CD4-positive, alpha-beta T cell treated with Interleukin-2 at 100 ng/mL for 4 hours (primary cell): Measurements from ENCODE around the gene MCAT.

ENCODE experiments used
- DNase-seq: peaks from one replicate; pipeline ENCODE4 v3.0.0-alpha.2; 2020; ENCODE audit warnings: low spot score

MCAT gene

GRCh38 chr22:43142880-43143562 lies at the start of gene MCAT:
MCAT (minus strand) TSS chr22:43143398; CDS start chr22:43143348, 50 bp downstream.
- DNase-seq = peak; percentile 79

GRCh38 chr22:43191831-43192230 lies 48.6 kb upstream of the MCAT start:
- DNase-seq = no peak

- no peak for DNase-seq
Measured at GRCh38 chr22:43188829-43189545, 45.8 kb upstream of the MCAT start.

GRCh38 chr22:43187171-43188099 lies 44.2 kb upstream of the MCAT start:
- peak; percentile 97 for DNase-seq

- DNase-seq = peak; percentile 50
Measured at GRCh38 chr22:43186272-43187170, 43.3 kb upstream of the MCAT start, which contains the start of gene TTLL12. TTLL12 (minus strand) TSS chr22:43187134; CDS start chr22:43187069, 65 bp downstream.

- DNase-seq = no peak
Measured at GRCh38 chr22:43185860-43186261, 42.7 kb upstream of the MCAT start.

GRCh38 chr22:43183496-43184277 lies 40.5 kb upstream of the MCAT start:
- DNase-seq = no peak

- DNase-seq = no peak
Measured at GRCh38 chr22:43182726-43183125, 39.5 kb upstream of the MCAT start.

GRCh38 chr22:43182118-43182517 lies 38.9 kb upstream of the MCAT start:
- no peak for DNase-seq

- no peak for DNase-seq
Measured at GRCh38 chr22:43181321-43182076, 38.3 kb upstream of the MCAT start.

GRCh38 chr22:43180670-43181069 lies 37.5 kb upstream of the MCAT start:
- no peak for DNase-seq

- DNase-seq = no peak
Measured at GRCh38 chr22:43179911-43180195, 36.7 kb upstream of the MCAT start.

- DNase-seq = no peak
Measured at GRCh38 chr22:43179146-43179910, 36.1 kb upstream of the MCAT start.

GRCh38 chr22:43177479-43177878 lies 34.3 kb upstream of the MCAT start:
- DNase-seq = no peak

- DNase-seq = no peak
Measured at GRCh38 chr22:43176090-43176489, 32.9 kb upstream of the MCAT start.

GRCh38 chr22:43174941-43175531 lies 31.8 kb upstream of the MCAT start:
- no peak for DNase-seq

GRCh38 chr22:43173976-43174720 lies 30.9 kb upstream of the MCAT start:
- no peak for DNase-seq

GRCh38 chr22:43173566-43173965 lies 30.4 kb upstream of the MCAT start:
- DNase-seq = no peak
